Heart left ventricle (tissue), 16 donors: ENCODE data around the gene ORM2. TPM values are rescaled to one million over a fixed set of nuclear protein-coding genes. Genes with fewer than 3 reads are reported as not detected.

Source experiments
- ATAC-seq, 4 donors: fragments of 200-7000 bp; cut with Tn5 transposase; one replicate each; pipeline ENCODE4 v1.9.1; 2020 to 2022; ENCODE audit warnings: moderate library complexity in 4 of 4, mild to moderate bottlenecking in 3 of 4, moderate number of reproducible peaks in 1 of 4
- DNase-seq, 5 donors: peaks; one replicate each; pipeline ENCODE4 v3.0.0-alpha.2; 2020
- H3K27ac ChIP-seq, 12 donors: fragments of 200-600 bp; sonication (generic) in 4 of 12; one replicate each; pipeline versions ENCODE4 v1.5.0 to v1.8.0; 2016 to 2022; ENCODE audit warnings: mild to moderate bottlenecking in 2 of 12
- H3K27me3 ChIP-seq, 9 donors: fragments of 200-600 bp; sonication (generic) in 2 of 9; one replicate each; pipeline versions ENCODE4 v1.5.1 to v1.8.0; 2016 to 2022; ENCODE audit warnings: mild to moderate bottlenecking in 3 of 9
- H3K36me3 ChIP-seq, 9 donors: fragments of 200-600 bp; sonication (generic) in 2 of 9; one replicate each; pipeline versions ENCODE4 v1.5.0 to v1.8.0; 2018 to 2022; ENCODE audit warnings: mild to moderate bottlenecking in 2 of 9
- H3K4me1 ChIP-seq, 12 donors: fragments of 200-600 bp; sonication (generic) in 4 of 12; one replicate each; pipeline versions ENCODE4 v1.5.0 to v1.8.0; 2016 to 2022; ENCODE audit warnings: mild to moderate bottlenecking in 3 of 12
- H3K4me3 ChIP-seq, 12 donors: fragments of 200-600 bp; sonication (generic) in 4 of 12; one replicate each; pipeline versions ENCODE4 v1.5.0 to v1.8.0; 2017 to 2022; ENCODE audit warnings: mild to moderate bottlenecking in 9 of 12, moderate library complexity in 4 of 12
- H3K9me3 ChIP-seq, 12 donors: fragments of 200-600 bp; sonication (generic) in 4 of 12; one replicate each; pipeline versions ENCODE4 v1.5.0 to v1.8.0; 2016 to 2022; ENCODE audit warnings: mild to moderate bottlenecking in 1 of 12
- POLR2A ChIP-seq, 2 donors: fragments of 450-650 bp; IDR thresholded peaks; one replicate each; pipeline ENCODE4 v1.6.1; 2017; ENCODE audit warnings: antibody characterized with exemption in 2 of 2, mild to moderate bottlenecking in 2 of 2, moderate library complexity in 2 of 2
- WGBS, 4 donors: extraction: QIAGEN DNeasy Blood & Tissue Kit in 2 of 4; methylation state at CpG; one replicate each; pipeline versions ENCODE4 v1.1.5 to v1.1.7; 2013 to 2018; 5-methylcytosine and 5-hydroxymethylcytosine counted together
- intact Hi-C, 10 donors: fragments of 100-400 bp; cut with DNase I; formaldehyde crosslinking; loops; one replicate each; pipeline versions ENCODE4 v1.11.1 to v1.14.2; 2022
- polyA plus RNA-seq, 2 donors: library from polyadenylated mRNA; stranded (reverse); fragments of 200-250 nt; gene quantifications; one replicate each; pipeline ENCODE4 v1.2.3, GENCODE V29; 2013
- total RNA-seq, 9 donors: library from RNA; depleted of rRNA in 2 of 9; stranded (reverse); fragments of >200 nt in 2 of 9; fragmentation: NEBNext Ultra II Directional in 3 of 9; extraction: Animal tissue kit (Norgen Biotek cat#: 25700) in 3 of 9; gene quantifications; one replicate each; pipeline versions ENCODE4 v1.1.0 to v1.2.4, GENCODE V29; 2016 to 2023
- TF ChIP-seq, protein P1 (sequence below), 12 donors: fragments of 200-600 bp; sonication (generic) in 4 of 12; IDR thresholded peaks; one replicate each; pipeline versions ENCODE4 v1.5.0 to v1.8.0; 2018 to 2022; ENCODE audit warnings: antibody characterized with exemption in 12 of 12, mild to moderate bottlenecking in 5 of 12
- donor health status: ischemic (EF 13 %, LVEDD 7.1; RV severe dilation, severe dysfunction).
- donor health status: healthy with polysubstance abuse.
- donor health status: DM: no; HTN: yes; CAD: no.
- donor health status: DM: no; HTN: no; CAD: no.
- donor health status: ischemic (EF 25% LVEDD 6.9; RV normal size, moderate dysfunction).
- donor health status: ischemic (EF 25% LVEDD 5.7; RV mildly dilated, moderate dysfunction).
- donor health status: healthy.
- donor health status: DM: yes; HTN: yes; CAD: no.
- donor health status: ischemic (EF 35%, LVEDD 5.7; RV mildly dilated, moderate dysfunction).
- donor health status: nonischemic (EF 11% LVEDD 7.7; RV severe dilation, severe dysfunction).
- donor health status: DM: yes; HTN: yes; CAD: no.
- donor health status: PGD.
- donor health status: ischemic (EF 29% LVEDD 5.4; RV normal size, mild dysfunction).
- donor health status: nonischemic (EF 23%, LVEDD 6.1; RV moderate dilation, normal function).

ORM2 gene
- total and polyA plus RNA-seq, 11 donors = 0.14 TPM; not detected in 10

DNA sequence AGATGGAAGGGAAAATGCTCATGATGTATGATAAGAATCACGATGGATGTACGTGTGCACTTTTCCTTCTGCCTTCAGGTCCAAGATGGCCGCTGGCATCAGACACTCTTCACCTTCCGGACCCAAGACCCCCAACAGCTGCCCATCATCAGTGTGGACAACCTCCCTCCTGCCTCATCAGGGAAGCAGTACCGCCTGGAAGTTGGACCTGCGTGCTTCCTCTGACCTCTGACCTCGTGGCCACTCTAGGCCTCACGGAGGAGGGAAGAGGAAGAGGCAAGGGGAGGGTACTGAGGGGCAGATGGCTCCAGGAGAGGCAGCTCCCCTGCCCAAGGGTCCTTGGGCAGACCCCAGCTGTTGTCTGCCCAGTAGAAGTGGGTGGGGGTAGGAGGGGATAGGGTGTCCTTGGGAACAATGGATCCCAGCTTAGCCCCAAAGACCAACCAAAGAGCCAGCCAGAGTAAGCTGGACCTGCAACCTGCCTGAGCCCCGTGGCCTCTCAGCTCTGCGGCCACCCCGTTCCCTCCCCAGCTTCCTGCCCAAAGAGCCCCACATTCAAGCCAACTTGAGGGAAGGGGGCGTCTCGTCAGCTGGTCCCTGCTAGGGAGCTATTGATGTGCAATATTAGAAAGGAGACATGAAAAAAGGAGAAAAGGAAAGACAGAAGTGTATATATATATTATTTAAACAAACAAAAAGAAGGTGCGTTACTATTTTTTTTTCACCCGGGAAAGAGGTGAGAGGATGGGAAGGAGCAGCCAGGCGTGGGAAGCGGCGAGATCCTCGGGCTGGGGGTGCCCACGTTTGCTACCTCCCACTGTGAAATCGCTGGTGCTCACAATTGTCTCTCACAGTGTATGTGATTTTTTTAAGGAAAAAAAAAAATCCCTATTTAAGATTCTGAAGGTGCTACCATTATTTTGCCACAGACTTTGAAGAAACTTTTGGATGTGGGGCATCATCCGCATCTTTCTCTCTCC lies 18.9 kb upstream of the ORM2 start:
- peaks cover 0 to under 1% (median 0%) of the 10 kb centered on the region in 12 donors for H3K4me1 ChIP-seq
- DNase-seq (peak in 1 of 5 donors; percentile 10), ATAC-seq (no peak)
- peaks cover 0 to 5% (median 0%) of the 10 kb centered on the region in 12 donors for H3K9me3 ChIP-seq
- H3K4me3 ChIP-seq = no peak overlapping the region
- intact Hi-C loops = no loop called here
- H3K27ac ChIP-seq = no peak overlapping the region
- no peak for TF ChIP-seq POLR2A (IDR thresholded peaks at IDR 0.05)
- TF ChIP-seq, protein P1, sequence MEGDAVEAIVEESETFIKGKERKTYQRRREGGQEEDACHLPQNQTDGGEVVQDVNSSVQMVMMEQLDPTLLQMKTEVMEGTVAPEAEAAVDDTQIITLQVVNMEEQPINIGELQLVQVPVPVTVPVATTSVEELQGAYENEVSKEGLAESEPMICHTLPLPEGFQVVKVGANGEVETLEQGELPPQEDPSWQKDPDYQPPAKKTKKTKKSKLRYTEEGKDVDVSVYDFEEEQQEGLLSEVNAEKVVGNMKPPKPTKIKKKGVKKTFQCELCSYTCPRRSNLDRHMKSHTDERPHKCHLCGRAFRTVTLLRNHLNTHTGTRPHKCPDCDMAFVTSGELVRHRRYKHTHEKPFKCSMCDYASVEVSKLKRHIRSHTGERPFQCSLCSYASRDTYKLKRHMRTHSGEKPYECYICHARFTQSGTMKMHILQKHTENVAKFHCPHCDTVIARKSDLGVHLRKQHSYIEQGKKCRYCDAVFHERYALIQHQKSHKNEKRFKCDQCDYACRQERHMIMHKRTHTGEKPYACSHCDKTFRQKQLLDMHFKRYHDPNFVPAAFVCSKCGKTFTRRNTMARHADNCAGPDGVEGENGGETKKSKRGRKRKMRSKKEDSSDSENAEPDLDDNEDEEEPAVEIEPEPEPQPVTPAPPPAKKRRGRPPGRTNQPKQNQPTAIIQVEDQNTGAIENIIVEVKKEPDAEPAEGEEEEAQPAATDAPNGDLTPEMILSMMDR (IDR thresholded peaks at IDR 0.05) = no peak
- 87% methylated on average over 22 of the region's 22 CpGs for WGBS, 4 donors
- no peaks in the 10 kb centered on the region for H3K27me3 ChIP-seq
- H3K36me3 ChIP-seq = peaks cover 0 to 12% (median 4%) of the 10 kb centered on the region in 9 donors

DNA sequence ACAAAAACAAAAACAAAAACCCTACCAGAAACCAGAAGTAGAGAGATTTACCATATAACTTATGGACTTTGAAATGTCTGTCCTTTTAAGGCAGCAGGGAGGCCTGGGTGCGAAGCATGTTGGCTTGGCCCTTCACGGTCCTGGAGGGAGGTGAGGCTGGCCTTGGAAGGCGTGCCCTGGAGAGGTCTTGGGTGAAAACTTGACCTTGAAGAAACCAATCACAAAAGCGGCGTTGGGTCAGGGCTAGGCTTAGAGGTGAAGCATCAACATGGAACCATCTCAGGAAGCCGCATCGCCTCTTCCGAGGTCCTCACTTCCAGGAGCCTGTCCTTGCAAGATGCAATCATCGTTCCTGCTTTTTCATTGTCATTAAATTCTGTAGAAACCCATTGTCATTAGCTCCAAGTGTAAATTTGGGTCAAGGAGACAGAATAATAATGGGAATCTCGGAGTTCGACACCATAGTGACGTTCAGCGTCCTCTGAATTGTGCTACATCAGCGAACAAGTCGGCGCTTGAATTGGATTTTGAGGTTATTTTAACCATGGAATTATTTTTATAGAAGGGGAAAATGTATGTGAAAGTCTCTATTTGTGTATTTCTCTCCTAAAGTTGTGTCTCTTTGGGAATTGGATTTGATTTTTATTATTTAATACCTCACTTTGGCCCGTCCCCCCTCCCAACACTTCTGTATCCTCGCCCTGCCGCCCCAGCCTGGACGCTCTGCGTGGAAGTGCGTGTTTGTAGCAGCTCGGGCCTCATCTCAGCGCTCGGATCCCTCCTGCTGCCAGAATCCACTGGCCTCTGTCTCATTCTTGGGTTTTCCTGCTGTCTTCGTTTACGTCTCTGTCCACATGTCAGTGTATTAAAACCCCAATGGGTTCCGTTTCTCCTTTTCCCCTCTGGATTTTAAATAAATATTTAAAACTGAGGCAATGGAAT lies 17.8 kb upstream of the ORM2 start:
- TF ChIP-seq POLR2A (IDR thresholded peaks at IDR 0.05) = no peak
- TF ChIP-seq, protein P1 (IDR thresholded peaks at IDR 0.05) = no peak
- ATAC-seq (no peak), DNase-seq (peak in 1 of 5 donors; percentile 9)
- no peaks in the 10 kb centered on the region for H3K4me1 ChIP-seq
- peaks cover 0 to 12% (median 4%) of the 10 kb centered on the region in 9 donors for H3K36me3 ChIP-seq
- H3K27me3 ChIP-seq = no peaks in the 10 kb centered on the region
- peaks cover 0 to 5% (median 0%) of the 10 kb centered on the region in 12 donors for H3K9me3 ChIP-seq
- 94% methylated on average over 28 of the region's 28 CpGs for WGBS, 4 donors
- no peak overlapping the region for H3K27ac ChIP-seq
- H3K4me3 ChIP-seq = no peak overlapping the region
- intact Hi-C loops = no loop called here

DNA sequence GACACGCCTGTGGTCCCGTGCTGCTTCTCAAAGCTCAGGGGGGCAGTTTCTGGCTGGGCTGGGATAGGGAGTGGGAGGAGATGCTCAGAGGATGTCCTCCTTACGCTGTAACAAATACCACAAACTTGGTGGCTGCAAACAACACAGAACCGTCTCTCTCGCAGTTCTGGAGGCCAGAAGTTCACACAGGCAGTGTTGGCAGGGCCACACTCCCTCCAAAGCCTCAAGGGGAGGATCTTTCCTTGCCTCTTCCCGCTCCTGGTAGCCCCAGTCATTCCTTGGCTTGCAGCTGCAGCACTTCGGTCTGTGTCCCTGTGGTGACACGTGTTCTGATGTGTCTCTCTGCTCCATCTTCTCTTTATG lies 17.2 kb upstream of the ORM2 start:
- 71 to 82% (median 79%) methylated on average over 8 of the region's 8 CpGs for WGBS, 4 donors
- DNase-seq (no peak), ATAC-seq (no peak)
- intact Hi-C loops = no loop called here
- peaks cover 0 to 12% (median 4%) of the 10 kb centered on the region in 9 donors for H3K36me3 ChIP-seq
- TF ChIP-seq POLR2A (IDR thresholded peaks at IDR 0.05) = no peak
- H3K4me3 ChIP-seq = no peak overlapping the region
- no peak overlapping the region for H3K27ac ChIP-seq
- H3K4me1 ChIP-seq = no peaks in the 10 kb centered on the region
- no peaks in the 10 kb centered on the region for H3K27me3 ChIP-seq
- peaks cover 0 to 5% (median 0%) of the 10 kb centered on the region in 12 donors for H3K9me3 ChIP-seq

DNA sequence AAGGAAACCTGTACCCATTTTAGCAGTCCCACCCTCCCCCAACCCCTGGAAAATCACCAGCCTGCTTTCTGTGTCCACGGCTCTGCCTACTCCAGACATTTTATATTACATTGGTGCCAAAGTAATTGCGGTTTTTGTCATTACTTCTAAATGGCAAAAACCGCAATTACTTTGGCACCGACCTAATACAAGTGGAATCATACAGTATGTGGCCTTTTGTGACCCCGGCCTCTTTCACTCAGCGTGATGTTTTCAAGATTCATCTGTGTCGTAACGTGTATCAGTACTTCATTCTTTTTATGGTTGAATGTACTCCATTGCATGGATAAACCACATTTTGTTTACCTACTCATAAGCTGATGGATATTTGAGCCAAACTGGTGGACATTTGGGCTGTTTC lies 16.5 kb upstream of the ORM2 start:
- no peaks in the 10 kb centered on the region for H3K27me3 ChIP-seq
- no peaks in the 10 kb centered on the region for H3K4me1 ChIP-seq
- peaks cover 0 to 12% (median 4%) of the 10 kb centered on the region in 9 donors for H3K36me3 ChIP-seq
- ATAC-seq (no peak), DNase-seq (no peak)
- no peak overlapping the region for H3K27ac ChIP-seq
- no peak for TF ChIP-seq POLR2A (IDR thresholded peaks at IDR 0.05)
- TF ChIP-seq, protein P1 (IDR thresholded peaks at IDR 0.05) = no peak
- peaks cover 0 to 5% (median 0%) of the 10 kb centered on the region in 12 donors for H3K9me3 ChIP-seq
- intact Hi-C loops = no loop called here
- H3K4me3 ChIP-seq = no peak overlapping the region
- WGBS, 4 donors = 88 to 93% (median 91%) methylated on average over 8 of the region's 8 CpGs
